Spinal cord (tissue), 10 donors: Measurements from ENCODE around the gene GJB6. TPM values are rescaled to one million over a fixed set of nuclear protein-coding genes. Genes with fewer than 3 reads are reported as not detected.

Experiments used
- DNase-seq, 6 donors: peaks; one replicate each; pipeline versions ENCODE4 v3.0.0 to v3.0.0-alpha.2; 2013 to 2015; ENCODE audit warnings: low spot score in 6 of 6, low read depth in 4 of 6
- H3K27ac ChIP-seq: one replicate; pipeline ENCODE4 v1.5.1; 2013; ENCODE audit warnings: low read depth, low read length, control low read depth
- H3K27me3 ChIP-seq: one replicate; pipeline ENCODE4 v1.6.1; 2013; ENCODE audit warnings: low read length; ENCODE audit not compliant: control insufficient read depth, insufficient read depth
- H3K36me3 ChIP-seq: one replicate; pipeline ENCODE4 v1.6.1; 2013; ENCODE audit warnings: low read length; ENCODE audit not compliant: control insufficient read depth, insufficient read depth
- H3K4me1 ChIP-seq: one replicate; pipeline ENCODE4 v1.6.1; 2013; ENCODE audit warnings: low read length; ENCODE audit not compliant: control insufficient read depth, insufficient read depth
- H3K4me3 ChIP-seq: one replicate; pipeline ENCODE4 v1.5.1; 2013; ENCODE audit warnings: low read depth, low read length, control low read depth
- H3K9me3 ChIP-seq: one replicate; pipeline ENCODE4 v1.6.1; 2013; ENCODE audit warnings: low read length; ENCODE audit not compliant: control insufficient read depth, insufficient read depth
- whole genome bisulfite sequencing: methylation state at CpG from one replicate; pipeline ENCODE4 v1.1.5; 2013; ENCODE audit warnings: missing lambda C conversion rate; ENCODE audit not compliant: insufficient coverage; 5-methylcytosine and 5-hydroxymethylcytosine counted together
- polyA plus RNA-seq, 2 donors: library from polyadenylated mRNA; unstranded; fragments of 120-200 nt; gene quantifications; one replicate each; pipeline ENCODE4 v1.2.1, GENCODE V29; 2013; ENCODE audit not compliant: insufficient read length in 2 of 2
- total RNA-seq, 2 donors: library from RNA; depleted of rRNA in 1 of 2; stranded (reverse); fragments of 120-200 nt in 1 of 2; fragments of >200 nt in 1 of 2; gene quantifications; one replicate each; pipeline versions ENCODE4 v1.2.3 to v1.2.4, GENCODE V29; 2013 to 2014
- donor health status: healthy.

The GJB6 gene
- total and polyA plus RNA-seq, 4 donors, result 10.2 to 598 (median 89.8) TPM

- H3K27ac ChIP-seq, result no peak overlapping the region
- H3K27me3 ChIP-seq, result peaks cover 34% of the 10 kb centered on the region
These were observed 598 bp upstream of the GJB6 start for GRCh38 chr13:20232556-20233277.

GRCh38 chr13:20230913-20231838 is 943 bp downstream of the GJB6 start:
- peak in 1 of 6 donors; percentile 9 for DNase-seq
- peaks cover 34% of the 10 kb centered on the region for H3K27me3 ChIP-seq
- no peaks in the 10 kb centered on the region for H3K36me3 ChIP-seq
- peak overlapping the region; percentile 52 for H3K27ac ChIP-seq
- H3K4me3 ChIP-seq, result peak overlapping the region; percentile 36
- 28% methylated on average over 28 of the region's 30 CpGs for WGBS
- H3K9me3 ChIP-seq, result no peaks in the 10 kb centered on the region
- peaks cover 15% of the 10 kb centered on the region for H3K4me1 ChIP-seq

More at GRCh38 chr13:20232556-20233277, 598 bp upstream of the GJB6 start:
- Histone ChIP-seq H3K4me3 (peak overlapping the region; percentile 14), H3K36me3 (no peaks in the 10 kb centered on the region), H3K4me1 (peaks cover 15% of the 10 kb centered on the region), H3K9me3 (no peaks in the 10 kb centered on the region)
- 4% methylated on average over 7 of the region's 25 CpGs for WGBS
- no peak for DNase-seq

- Histone ChIP-seq H3K27me3 (peaks cover 22% of the 10 kb centered on the region), H3K27ac (no peak overlapping the region), H3K4me3 (no peak overlapping the region), H3K4me1 (peaks cover 15% of the 10 kb centered on the region), H3K9me3 (no peaks in the 10 kb centered on the region), H3K36me3 (no peaks in the 10 kb centered on the region)
- DNase-seq, result no peak
- 59% methylated on average over 3 of the region's 6 CpGs for WGBS
These were observed 4.4 kb downstream of the GJB6 start for GRCh38 chr13:20227730-20228129.

- peaks cover 11% of the 10 kb centered on the region for H3K4me1 ChIP-seq
- no peak overlapping the region for H3K4me3 ChIP-seq
- H3K36me3 ChIP-seq, result no peaks in the 10 kb centered on the region
- 92% methylated on average over 8 of the region's 8 CpGs for WGBS
- no peak for DNase-seq
- H3K27ac ChIP-seq, result no peak overlapping the region
- H3K27me3 ChIP-seq, result peaks cover 17% of the 10 kb centered on the region
- no peaks in the 10 kb centered on the region for H3K9me3 ChIP-seq
These were observed 4.8 kb downstream of the GJB6 start for GRCh38 chr13:20227288-20227687.

- H3K27me3 ChIP-seq, result no peaks in the 10 kb centered on the region
- WGBS, result 79% methylated on average over 3 of the region's 5 CpGs
These were observed 9.6 kb downstream of the GJB6 start for GRCh38 chr13:20222553-20222952.

DNA sequence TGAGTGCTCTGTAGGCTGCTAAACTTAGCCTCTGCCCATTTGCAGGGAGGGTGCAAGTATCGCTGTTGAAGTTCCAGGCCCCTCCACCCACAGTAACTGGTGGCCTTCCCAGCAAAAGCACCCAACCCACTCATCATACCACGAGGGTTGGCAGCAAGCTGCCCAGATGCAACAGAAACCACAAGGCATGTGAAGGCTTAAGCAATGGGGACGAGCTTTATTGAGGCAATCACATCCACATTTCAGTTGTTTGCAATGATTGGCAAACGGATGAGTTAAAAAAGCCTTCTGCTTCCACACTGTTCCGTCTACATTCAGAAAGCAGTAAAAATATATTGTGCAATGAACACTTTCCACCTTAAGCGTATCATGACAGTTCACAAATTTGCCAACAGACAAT is 10.3 kb downstream of the GJB6 start:
- no peaks in the 10 kb centered on the region for H3K9me3 ChIP-seq
- no peak for DNase-seq
- no peak overlapping the region for H3K4me3 ChIP-seq
- no peaks in the 10 kb centered on the region for H3K36me3 ChIP-seq
- WGBS, result 82% methylated on average over 4 of the region's 6 CpGs
- H3K27ac ChIP-seq, result no peak overlapping the region
- no peaks in the 10 kb centered on the region for H3K4me1 ChIP-seq
- no peaks in the 10 kb centered on the region for H3K27me3 ChIP-seq

More at GRCh38 chr13:20222553-20222952, 9.6 kb downstream of the GJB6 start:
- H3K4me1 ChIP-seq, result no peaks in the 10 kb centered on the region
- no peak overlapping the region for H3K4me3 ChIP-seq
- no peak for DNase-seq
- H3K36me3 ChIP-seq, result no peaks in the 10 kb centered on the region
- H3K27ac ChIP-seq, result no peak overlapping the region
- H3K9me3 ChIP-seq, result no peaks in the 10 kb centered on the region

DNA sequence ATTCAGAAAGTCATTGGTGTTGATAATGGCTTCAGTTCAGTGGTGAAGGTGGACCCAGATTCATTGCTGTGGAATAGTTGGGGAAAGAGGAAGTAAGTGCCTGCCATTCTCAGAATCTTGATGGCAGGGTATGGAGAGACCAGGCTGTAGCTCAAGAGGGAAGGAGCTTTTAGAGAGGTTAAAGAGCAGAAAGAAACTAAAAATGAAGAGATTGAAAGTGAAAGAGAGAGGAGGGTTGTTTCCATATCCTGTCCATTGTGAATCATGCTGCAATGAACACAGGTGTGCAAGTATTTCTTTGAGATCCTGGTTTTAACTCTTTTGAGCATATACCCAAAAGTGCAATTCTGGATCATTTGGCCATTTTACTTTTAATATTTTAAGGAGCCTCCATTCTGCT is 12.5 kb downstream of the GJB6 start:
- H3K4me3 ChIP-seq, result no peak overlapping the region
- no peaks in the 10 kb centered on the region for H3K9me3 ChIP-seq
- H3K36me3 ChIP-seq, result no peaks in the 10 kb centered on the region
- no peaks in the 10 kb centered on the region for H3K27me3 ChIP-seq
- no peak for DNase-seq
- H3K27ac ChIP-seq, result no peak overlapping the region
- no peaks in the 10 kb centered on the region for H3K4me1 ChIP-seq

GRCh38 chr13:20217168-20217567 is 15.0 kb downstream of the GJB6 start:
- Histone ChIP-seq H3K4me3 (no peak overlapping the region), H3K27me3 (no peaks in the 10 kb centered on the region), H3K27ac (no peak overlapping the region), H3K36me3 (no peaks in the 10 kb centered on the region), H3K4me1 (no peaks in the 10 kb centered on the region), H3K9me3 (no peaks in the 10 kb centered on the region)
- WGBS, result no CpG with 5 or more reads among the region's 3 CpGs
- no peak for DNase-seq

DNA sequence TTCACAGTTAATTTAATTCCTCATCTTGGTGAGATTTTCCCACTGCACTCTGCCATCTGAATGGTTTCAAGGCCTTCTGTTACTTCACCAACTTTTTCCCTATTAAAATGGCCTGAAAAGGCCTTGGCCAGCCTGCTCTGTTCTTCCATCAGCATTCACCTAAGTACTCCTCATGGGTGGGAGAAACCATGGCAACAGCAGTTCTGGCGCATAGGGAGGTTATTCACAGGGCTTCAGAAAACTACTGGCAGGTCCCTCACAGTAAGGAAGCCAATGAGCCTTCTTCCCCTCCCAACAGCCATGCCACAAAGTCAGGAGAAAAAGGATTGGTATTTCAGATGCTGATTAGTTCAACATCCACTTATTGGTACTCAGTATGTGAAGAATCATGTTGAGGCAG is 22.2 kb downstream of the GJB6 start:
- H3K27ac ChIP-seq, result peak overlapping the region; percentile 70
- DNase-seq, result peak in 5 of 6 donors; percentile 65 to 87 (median 69)
- H3K9me3 ChIP-seq, result no peaks in the 10 kb centered on the region
- H3K4me3 ChIP-seq, result no peak overlapping the region
- H3K27me3 ChIP-seq, result no peaks in the 10 kb centered on the region
- WGBS, result 0% methylated on average over 1 of the region's 1 CpG
- no peaks in the 10 kb centered on the region for H3K36me3 ChIP-seq
- peaks cover 10% of the 10 kb centered on the region for H3K4me1 ChIP-seq
